H9 (cell line): ENCODE results near the gene VILL. TPM values are rescaled to one million over a fixed set of nuclear protein-coding genes. Genes with fewer than 3 reads are reported as not detected.

Source experiments
- DNase-seq: peaks from one replicate; pipeline ENCODE4 v3.0.0-alpha.2; 2017
- H2AFZ ChIP-seq: one replicate; pipeline ENCODE4 v1.6.1; 2013; ENCODE audit warnings: mild to moderate bottlenecking, low read length, control low read depth, moderate library complexity
- H2AK5ac ChIP-seq: 2 replicates; pipeline ENCODE4 v1.6.1; 2013; ENCODE audit warnings: low read length, control low read depth, mixed read lengths; ENCODE audit not compliant: insufficient read length
- H2BK120ac ChIP-seq: one replicate; pipeline ENCODE4 v1.6.1; 2013; ENCODE audit warnings: low read depth, mild to moderate bottlenecking, low read length, control low read depth, inconsistent platforms; ENCODE audit not compliant: poor library complexity, severe bottlenecking
- H2BK12ac ChIP-seq: 2 replicates; pipeline ENCODE4 v1.6.1; 2013; ENCODE audit warnings: low read length, control low read depth, mixed read lengths, low read depth; ENCODE audit not compliant: insufficient read length
- H2BK15ac ChIP-seq: 2 replicates; pipeline ENCODE4 v1.6.1; 2013; ENCODE audit warnings: low read depth, low read length, control low read depth
- H2BK20ac ChIP-seq: one replicate; pipeline ENCODE4 v1.6.1; 2013; ENCODE audit warnings: low read depth, mild to moderate bottlenecking, low read length, control low read depth, inconsistent platforms; ENCODE audit not compliant: poor library complexity, severe bottlenecking
- H2BK5ac ChIP-seq: 2 replicates; pipeline ENCODE4 v1.6.1; 2013; ENCODE audit warnings: low read length, control low read depth, mixed read lengths; ENCODE audit not compliant: insufficient read length
- H3K14ac ChIP-seq: 2 replicates; pipeline ENCODE4 v1.6.1; 2013; ENCODE audit warnings: low read length, control low read depth; ENCODE audit not compliant: insufficient read depth
- H3K18ac ChIP-seq: 2 replicates; pipeline ENCODE4 v1.6.1; 2013; ENCODE audit warnings: low read depth, mild to moderate bottlenecking, mixed read lengths, low read length, control low read depth; ENCODE audit not compliant: insufficient read length
- H3K23ac ChIP-seq: 2 replicates; pipeline ENCODE4 v1.6.1; 2013; ENCODE audit warnings: low read length, control low read depth, mixed read lengths, low read depth; ENCODE audit not compliant: insufficient read length
- H3K23me2 ChIP-seq: 2 replicates; pipeline ENCODE4 v1.6.1; 2013; ENCODE audit warnings: low read depth, mild to moderate bottlenecking, mixed read lengths, low read length, control low read depth; ENCODE audit not compliant: insufficient read length, poor library complexity, severe bottlenecking
- H3K27ac ChIP-seq: 2 replicates; pipeline ENCODE4 v1.5.1; 2013; ENCODE audit warnings: low read length, control low read depth, mixed read lengths, low read depth; ENCODE audit not compliant: insufficient read length
- H3K27me3 ChIP-seq: 2 replicates; pipeline ENCODE4 v1.6.1; 2013; ENCODE audit warnings: low read length, control low read depth, inconsistent platforms; ENCODE audit not compliant: insufficient read depth
- H3K4ac ChIP-seq: 2 replicates; pipeline ENCODE4 v1.6.1; 2013; ENCODE audit warnings: low read depth, mild to moderate bottlenecking, control low read depth, inconsistent platforms, low read length, moderate library complexity
- H3K4me1 ChIP-seq: 2 replicates; pipeline ENCODE4 v1.6.1; 2013; ENCODE audit warnings: low read length, control low read depth, inconsistent platforms; ENCODE audit not compliant: insufficient read depth
- H3K4me2 ChIP-seq: 2 replicates; pipeline ENCODE4 v1.6.1; 2013; ENCODE audit warnings: low read length, control low read depth, mixed read lengths; ENCODE audit not compliant: insufficient read length, insufficient read depth
- H3K56ac ChIP-seq: 2 replicates; pipeline ENCODE4 v1.6.1; 2013; ENCODE audit warnings: low read depth, mild to moderate bottlenecking, mixed read lengths, low read length, control low read depth; ENCODE audit not compliant: insufficient read length
- H3K79me1 ChIP-seq: 2 replicates; pipeline ENCODE4 v1.6.1; 2013; ENCODE audit warnings: low read depth, mild to moderate bottlenecking, moderate library complexity, low read length, control low read depth, inconsistent platforms; ENCODE audit not compliant: insufficient read depth, poor library complexity, severe bottlenecking
- H3K79me2 ChIP-seq: 2 replicates; pipeline ENCODE4 v1.6.1; 2013; ENCODE audit warnings: low read length, control low read depth, inconsistent platforms; ENCODE audit not compliant: insufficient read depth
- H3K9ac ChIP-seq: 2 replicates; pipeline ENCODE4 v1.6.1; 2013; ENCODE audit warnings: low read length, control low read depth, mixed read lengths; ENCODE audit not compliant: insufficient read length; ENCODE audit errors: extremely low read depth
- H3K9me3 ChIP-seq: one replicate; pipeline ENCODE4 v1.6.1; 2013; ENCODE audit warnings: low read depth, low read length, inconsistent platforms; ENCODE audit not compliant: control insufficient read depth
- H3T11ph ChIP-seq: one replicate; pipeline ENCODE4 v1.6.1; 2013; ENCODE audit warnings: mild to moderate bottlenecking, low read length, control low read depth, inconsistent platforms
- H4K20me1 ChIP-seq: one replicate; pipeline ENCODE4 v1.6.1; 2013; ENCODE audit not compliant: control insufficient read depth, insufficient read length, insufficient read depth
- H4K5ac ChIP-seq: 2 replicates; pipeline ENCODE4 v1.6.1; 2013; ENCODE audit warnings: low read depth, mild to moderate bottlenecking, mixed read lengths, low read length, control low read depth; ENCODE audit not compliant: insufficient read length
- H4K8ac ChIP-seq: replicated peaks from 2 replicates; pipeline ENCODE4 v1.6.1; 2013; ENCODE audit warnings: low read length, control low read depth, mixed read lengths, low read depth; ENCODE audit not compliant: insufficient read length
- H4K91ac ChIP-seq: 2 replicates; pipeline ENCODE4 v1.6.1; 2013; ENCODE audit warnings: low read depth, mild to moderate bottlenecking, moderate library complexity, mixed read lengths, low read length, control low read depth; ENCODE audit not compliant: insufficient read length
- H3K27ac Mint-ChIP-seq, 3 experiments: 2 replicates in 2 of 3; 3 replicates in 1 of 3; pipeline ENCODE4 v1.8.0; 2020 to 2021; ENCODE audit warnings: mixed read lengths in 3 of 3, mild to moderate bottlenecking in 1 of 3, moderate library complexity in 1 of 3
- H3K27me3 Mint-ChIP-seq: 2 replicates; pipeline ENCODE4 v1.8.0; 2021; ENCODE audit warnings: low read depth, mild to moderate bottlenecking, moderate library complexity, mixed read lengths
- H3K36me3 Mint-ChIP-seq, 3 experiments: 2 replicates in 2 of 3; 3 replicates in 1 of 3; pipeline ENCODE4 v1.8.0; 2020 to 2021; ENCODE audit warnings: low read depth in 3 of 3, mixed read lengths in 3 of 3; ENCODE audit not compliant: insufficient read depth in 1 of 3
- H3K4me1 Mint-ChIP-seq, 2 experiments: 2 replicates each; pipeline ENCODE4 v1.8.0; 2020; ENCODE audit warnings: mixed read lengths in 2 of 2
- H3K4me3 Mint-ChIP-seq, 2 experiments: 2 replicates in 1 of 2; 3 replicates in 1 of 2; pipeline ENCODE4 v1.8.0; 2020 to 2021; ENCODE audit warnings: mild to moderate bottlenecking in 2 of 2, mixed read lengths in 2 of 2, moderate library complexity in 1 of 2
- H3K9me3 Mint-ChIP-seq, 2 experiments: 2 replicates in 1 of 2; 3 replicates in 1 of 2; pipeline ENCODE4 v1.8.0; 2020; ENCODE audit warnings: mild to moderate bottlenecking in 2 of 2, mixed read lengths in 2 of 2, moderate library complexity in 1 of 2
- WGBS: extraction: QIAGEN DNeasy Blood & Tissue Kit; methylation state at CpG from one replicate; pipeline ENCODE4 v1.1.7; 2013; ENCODE audit warnings: missing lambda C conversion rate, low lambda C conversion rate, mixed read lengths; ENCODE audit not compliant: insufficient read length; ENCODE audit errors: extremely low coverage; 5-methylcytosine and 5-hydroxymethylcytosine counted together
- total RNA-seq: library from RNA; stranded (reverse); gene quantifications from 2 replicates; pipeline ENCODE4 v1.2.1, GENCODE V29; 2021
- TF ChIP-seq, protein P1 (sequence below): fragments of 200-600 bp; sonication (generic); conservative IDR thresholded peaks from 3 replicates; pipeline ENCODE4 v1.8.0; 2021; ENCODE audit warnings: antibody characterized with exemption, mild to moderate bottlenecking

The VILL gene
- total RNA-seq, 1 experiment from 2014 or later = 3.2 TPM

DNA sequence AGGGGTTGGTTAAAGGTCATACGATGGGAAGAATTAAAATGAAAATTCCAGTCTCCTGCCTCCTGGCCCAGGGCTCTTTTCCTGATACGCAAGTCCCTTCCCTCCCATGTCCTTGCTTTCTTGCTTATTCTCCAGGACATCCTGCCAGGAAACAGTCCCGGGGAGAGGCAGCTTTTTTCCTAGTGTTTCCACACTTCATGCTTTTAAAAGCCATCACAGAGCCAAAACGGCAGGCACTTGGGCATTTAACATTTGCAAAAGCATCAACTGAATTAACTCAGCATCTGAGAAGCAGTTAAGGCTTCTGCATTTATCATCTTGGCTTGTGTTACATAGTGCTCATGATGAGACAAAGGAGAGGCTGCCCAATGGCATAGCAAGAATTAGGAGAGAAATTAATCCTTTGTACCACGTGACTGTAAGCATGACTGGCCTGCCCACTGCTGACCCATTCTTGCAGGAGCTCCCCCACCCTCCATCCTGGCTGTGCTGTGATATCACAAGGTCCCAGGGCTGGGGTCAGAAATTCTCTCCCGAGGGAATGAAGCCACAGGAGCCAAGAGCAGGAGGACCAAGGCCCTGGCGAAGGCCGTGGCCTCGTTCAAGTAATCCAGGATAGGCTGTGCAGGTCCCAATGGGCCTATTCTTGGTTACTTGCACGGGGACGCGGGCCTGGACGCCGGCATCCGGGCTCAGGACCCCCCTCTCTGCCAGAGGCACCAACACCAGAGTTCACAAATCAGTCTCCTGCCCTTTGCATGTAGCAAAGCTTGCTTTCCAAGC is 21.6 kb upstream of the VILL start:
- Histone ChIP-seq H3K9me3 (no peaks in the 10 kb centered on the region), H2BK5ac (no peak overlapping the region), H4K8ac (no peak overlapping the region), H3K4me1 (no peaks in the 10 kb centered on the region), H3K23ac (no peak overlapping the region), H3K4ac (no peak overlapping the region), H2AK5ac (no peak overlapping the region), H3K9ac (no peak overlapping the region), H2BK120ac (no peak overlapping the region), H4K20me1 (no peaks in the 10 kb centered on the region), H3K18ac (no peak overlapping the region), H3K27ac (no peak overlapping the region), H3K23me2 (no peaks in the 10 kb centered on the region), H3K79me1 (no peaks in the 10 kb centered on the region), H3K79me2 (no peaks in the 10 kb centered on the region), H3K4me2 (no peak overlapping the region), H3T11ph (no peak overlapping the region), H2AFZ (no peak overlapping the region), H4K91ac (no peak overlapping the region), H2BK20ac (no peak overlapping the region), H3K56ac (no peak overlapping the region), H2BK12ac (no peak overlapping the region), H4K5ac (no peak overlapping the region), H3K27me3 (no peaks in the 10 kb centered on the region), H3K14ac (no peak overlapping the region), H2BK15ac (no peak overlapping the region)
- DNase-seq = no peak
- H3K27ac Mint-ChIP-seq = peak overlapping the region in 1 of 3 experiments; percentile 38; a peak in 1 of 7 replicates
- peaks cover 12 to 21% of the 10 kb centered on the region in 2 experiments for H3K4me1 Mint-ChIP-seq
- H3K4me3 Mint-ChIP-seq = no peak overlapping the region
- no peaks in the 10 kb centered on the region for H3K9me3 Mint-ChIP-seq
- H3K36me3 Mint-ChIP-seq = peaks cover 2 to 4% (median 4%) of the 10 kb centered on the region in 3 experiments; a peak in 6 of 7 replicates
- H3K27me3 Mint-ChIP-seq = no peaks in the 10 kb centered on the region; the same call in 1 of the 2 replicates
- TF ChIP-seq, protein P1, sequence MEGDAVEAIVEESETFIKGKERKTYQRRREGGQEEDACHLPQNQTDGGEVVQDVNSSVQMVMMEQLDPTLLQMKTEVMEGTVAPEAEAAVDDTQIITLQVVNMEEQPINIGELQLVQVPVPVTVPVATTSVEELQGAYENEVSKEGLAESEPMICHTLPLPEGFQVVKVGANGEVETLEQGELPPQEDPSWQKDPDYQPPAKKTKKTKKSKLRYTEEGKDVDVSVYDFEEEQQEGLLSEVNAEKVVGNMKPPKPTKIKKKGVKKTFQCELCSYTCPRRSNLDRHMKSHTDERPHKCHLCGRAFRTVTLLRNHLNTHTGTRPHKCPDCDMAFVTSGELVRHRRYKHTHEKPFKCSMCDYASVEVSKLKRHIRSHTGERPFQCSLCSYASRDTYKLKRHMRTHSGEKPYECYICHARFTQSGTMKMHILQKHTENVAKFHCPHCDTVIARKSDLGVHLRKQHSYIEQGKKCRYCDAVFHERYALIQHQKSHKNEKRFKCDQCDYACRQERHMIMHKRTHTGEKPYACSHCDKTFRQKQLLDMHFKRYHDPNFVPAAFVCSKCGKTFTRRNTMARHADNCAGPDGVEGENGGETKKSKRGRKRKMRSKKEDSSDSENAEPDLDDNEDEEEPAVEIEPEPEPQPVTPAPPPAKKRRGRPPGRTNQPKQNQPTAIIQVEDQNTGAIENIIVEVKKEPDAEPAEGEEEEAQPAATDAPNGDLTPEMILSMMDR = no peak
- no CpG with 5 or more reads among the region's 15 CpGs for WGBS
